RWPE2 (cell line): ENCODE measurements around the gene CYSTM1.

Experiments
- ATAC-seq: fragments of 200-7000 bp; cut with Tn5 transposase; 3 replicates; pipeline ENCODE4 v1.9.1; 2021; ENCODE audit warnings: low read depth
- DNase-seq: peaks from one replicate; pipeline ENCODE4 v3.0.0-alpha.2; 2020; ENCODE audit warnings: low spot score
- H3K27ac ChIP-seq: fragments of 450-650 bp; 2 replicates; pipeline ENCODE4 v1.5.1; 2017; ENCODE audit warnings: mild to moderate bottlenecking; ENCODE audit not compliant: poor library complexity, severe bottlenecking
- H3K27me3 ChIP-seq: fragments of 250-450 bp; sonication (Bioruptor Pico); 2 replicates; pipeline ENCODE4 v1.5.1; 2021; ENCODE audit warnings: mild to moderate bottlenecking, moderate library complexity; ENCODE audit not compliant: insufficient read depth, poor library complexity, severe bottlenecking
- H3K36me3 ChIP-seq: fragments of 250-450 bp; sonication (Bioruptor Pico); 2 replicates; pipeline ENCODE4 v1.5.1; 2020; ENCODE audit warnings: low read depth, mild to moderate bottlenecking, moderate library complexity
- H3K4me1 ChIP-seq: fragments of 250-450 bp; sonication (Bioruptor Pico); 2 replicates; pipeline ENCODE4 v1.5.1; 2021; ENCODE audit warnings: mild to moderate bottlenecking, moderate library complexity; ENCODE audit not compliant: insufficient read depth, poor library complexity, severe bottlenecking
- H3K4me3 ChIP-seq: fragments of 250-450 bp; sonication (Bioruptor Pico); 2 replicates; pipeline ENCODE4 v1.5.1; 2021; ENCODE audit warnings: mild to moderate bottlenecking, moderate library complexity; ENCODE audit not compliant: severe bottlenecking
- H3K9me3 ChIP-seq: fragments of 250-450 bp; sonication (Bioruptor Pico); 2 replicates; pipeline ENCODE4 v1.5.1; 2021; ENCODE audit warnings: mild to moderate bottlenecking, moderate library complexity; ENCODE audit not compliant: severe bottlenecking
- CTCF ChIP-seq: fragments of 450-650 bp; IDR thresholded peaks from one replicate; pipeline ENCODE4 v1.5.1; 2017; ENCODE audit warnings: mild to moderate bottlenecking, moderate library complexity; ENCODE audit not compliant: poor library complexity, severe bottlenecking

The CYSTM1 gene

GRCh38 chr5:140227046-140227445 is 52.1 kb downstream of the CYSTM1 start:
- no peak for TF ChIP-seq CTCF
- Histone ChIP-seq H3K9me3 (no peaks in the 10 kb centered on the region), H3K27me3 (no peaks in the 10 kb centered on the region), H3K4me1 (peaks cover 2% of the 10 kb centered on the region), H3K27ac (no peak overlapping the region), H3K4me3 (no peak overlapping the region), H3K36me3 (no peaks in the 10 kb centered on the region)
- no peak for DNase-seq
- ATAC-seq: no peak

- H3K9me3 ChIP-seq: no peaks in the 10 kb centered on the region
- no peak for TF ChIP-seq CTCF
- ATAC-seq (no peak), DNase-seq (no peak)
- no peak overlapping the region for H3K4me3 ChIP-seq
- H3K36me3 ChIP-seq: no peaks in the 10 kb centered on the region
- no peaks in the 10 kb centered on the region for H3K27me3 ChIP-seq
- no peaks in the 10 kb centered on the region for H3K4me1 ChIP-seq
- no peak overlapping the region for H3K27ac ChIP-seq
Measured at GRCh38 chr5:140228364-140228837, 53.4 kb downstream of the CYSTM1 start.

- TF ChIP-seq CTCF: no peak
- no peaks in the 10 kb centered on the region for H3K9me3 ChIP-seq
- no peak for ATAC-seq
- no peak overlapping the region for H3K4me3 ChIP-seq
- H3K4me1 ChIP-seq: no peaks in the 10 kb centered on the region
- H3K27ac ChIP-seq: no peak overlapping the region
- no peaks in the 10 kb centered on the region for H3K27me3 ChIP-seq
- DNase-seq: no peak
- H3K36me3 ChIP-seq: no peaks in the 10 kb centered on the region
Measured at GRCh38 chr5:140230373-140230772, 55.4 kb downstream of the CYSTM1 start.

GRCh38 chr5:140232731-140233130 is 57.7 kb downstream of the CYSTM1 start:
- no peak for TF ChIP-seq CTCF
- Histone ChIP-seq H3K27me3 (no peaks in the 10 kb centered on the region), H3K4me1 (peaks cover 20% of the 10 kb centered on the region), H3K36me3 (no peaks in the 10 kb centered on the region), H3K9me3 (no peaks in the 10 kb centered on the region), H3K4me3 (no peak overlapping the region), H3K27ac (no peak overlapping the region)
- ATAC-seq: no peak
- no peak for DNase-seq

GRCh38 chr5:140234377-140234989 is 59.5 kb downstream of the CYSTM1 start:
- no peak for TF ChIP-seq CTCF
- H3K27ac ChIP-seq: no peak overlapping the region
- no peaks in the 10 kb centered on the region for H3K9me3 ChIP-seq
- no peaks in the 10 kb centered on the region for H3K36me3 ChIP-seq
- ATAC-seq (no peak), DNase-seq (no peak)
- no peak overlapping the region for H3K4me3 ChIP-seq
- H3K4me1 ChIP-seq: peaks cover 20% of the 10 kb centered on the region
- H3K27me3 ChIP-seq: no peaks in the 10 kb centered on the region
